ENCODE data around the gene PTPRCAP. TPM values are rescaled to one million over a fixed set of nuclear protein-coding genes. Genes with fewer than 3 reads are reported as not detected.

PTPRCAP gene
- total and polyA plus RNA-seq, 9 of the 15 experiments (the other 6 are each of a cell fraction or from before 2014, with no cell fraction given) = 0.22 to 2.0 (median 1.1) TPM; not detected in 4

DNA sequence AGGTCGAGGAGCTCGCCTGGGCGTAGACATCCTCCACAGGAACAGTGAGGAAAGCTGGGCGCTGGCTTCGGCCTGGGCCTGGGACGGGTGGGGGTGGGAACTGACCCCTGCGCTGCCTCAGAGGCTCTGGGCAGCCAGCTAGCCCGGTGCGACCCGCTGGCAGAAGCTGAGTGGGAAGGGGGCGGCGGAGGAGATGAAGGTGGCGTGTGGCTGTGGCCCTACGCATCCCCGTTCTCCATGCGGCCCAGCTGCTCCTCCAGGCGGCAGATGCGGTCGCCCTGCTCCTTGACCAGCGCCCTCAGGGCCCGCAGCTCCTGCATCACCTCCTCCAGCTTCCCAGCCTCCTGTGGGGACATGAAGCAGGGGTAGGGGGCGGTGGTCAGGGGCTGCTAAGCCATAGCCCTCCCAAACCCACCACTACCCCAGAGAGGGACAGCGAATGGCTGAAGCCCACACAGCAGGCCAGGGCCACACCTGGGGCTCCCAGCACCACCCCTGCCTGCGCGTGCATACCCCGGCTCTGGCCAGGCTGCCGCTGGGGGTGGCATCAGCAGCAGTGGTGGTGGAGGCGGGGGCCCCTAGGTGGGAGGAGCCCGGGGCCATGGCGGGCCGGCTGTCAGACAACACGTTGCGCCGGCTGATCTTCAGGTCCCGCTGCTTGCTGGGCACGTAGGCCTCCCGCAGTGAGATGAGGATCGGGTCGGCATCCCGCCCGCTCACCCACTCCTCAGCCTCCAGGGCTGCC, 848 bp upstream of the PTPRCAP start (continued):
- TF ChIP-seq ELF1 (tag; IDR thresholded peaks at IDR 0.05) (no peak), RFX5 (IDR thresholded peaks at IDR 0.05; ENCODE audit: low read depth, low read length) (no peak), CREM (IDR thresholded peaks at IDR 0.05; ENCODE audit: low read depth) (no peak), ZNF3 (CRISPR knock-in tag; IDR thresholded peaks at IDR 0.05) (no peak), TEAD1 (CRISPR knock-in tag; IDR thresholded peaks at IDR 0.05) (no peak), SMARCA5 (IDR thresholded peaks at IDR 0.05) (no peak), MCM7 (IDR thresholded peaks at IDR 0.05) (no peak), TRIM24 (IDR thresholded peaks at IDR 0.05) (no peak), C11orf30 (IDR thresholded peaks at IDR 0.05; ENCODE audit: low read depth) (no peak), POLR2B (IDR thresholded peaks at IDR 0.05; ENCODE audit: low read depth, partially characterized antibody) (peak; percentile 41), NR2C1 (IDR thresholded peaks at IDR 0.05) (no peak), NR2C1 (tag; IDR thresholded peaks at IDR 0.05) (no peak), CBX2 (IDR thresholded peaks at IDR 0.05; ENCODE audit: insufficient read depth, low read length, poor library complexity, severe bottlenecking) (no peak), CHD1 (IDR thresholded peaks at IDR 0.05; ENCODE audit: low read length) (no peak)
- TF ChIP-seq, protein P1, sequence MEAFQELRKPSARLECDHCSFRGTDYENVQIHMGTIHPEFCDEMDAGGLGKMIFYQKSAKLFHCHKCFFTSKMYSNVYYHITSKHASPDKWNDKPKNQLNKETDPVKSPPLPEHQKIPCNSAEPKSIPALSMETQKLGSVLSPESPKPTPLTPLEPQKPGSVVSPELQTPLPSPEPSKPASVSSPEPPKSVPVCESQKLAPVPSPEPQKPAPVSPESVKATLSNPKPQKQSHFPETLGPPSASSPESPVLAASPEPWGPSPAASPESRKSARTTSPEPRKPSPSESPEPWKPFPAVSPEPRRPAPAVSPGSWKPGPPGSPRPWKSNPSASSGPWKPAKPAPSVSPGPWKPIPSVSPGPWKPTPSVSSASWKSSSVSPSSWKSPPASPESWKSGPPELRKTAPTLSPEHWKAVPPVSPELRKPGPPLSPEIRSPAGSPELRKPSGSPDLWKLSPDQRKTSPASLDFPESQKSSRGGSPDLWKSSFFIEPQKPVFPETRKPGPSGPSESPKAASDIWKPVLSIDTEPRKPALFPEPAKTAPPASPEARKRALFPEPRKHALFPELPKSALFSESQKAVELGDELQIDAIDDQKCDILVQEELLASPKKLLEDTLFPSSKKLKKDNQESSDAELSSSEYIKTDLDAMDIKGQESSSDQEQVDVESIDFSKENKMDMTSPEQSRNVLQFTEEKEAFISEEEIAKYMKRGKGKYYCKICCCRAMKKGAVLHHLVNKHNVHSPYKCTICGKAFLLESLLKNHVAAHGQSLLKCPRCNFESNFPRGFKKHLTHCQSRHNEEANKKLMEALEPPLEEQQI (IDR thresholded peaks at IDR 0.05) = no peak
- TF ChIP-seq, protein P2, sequence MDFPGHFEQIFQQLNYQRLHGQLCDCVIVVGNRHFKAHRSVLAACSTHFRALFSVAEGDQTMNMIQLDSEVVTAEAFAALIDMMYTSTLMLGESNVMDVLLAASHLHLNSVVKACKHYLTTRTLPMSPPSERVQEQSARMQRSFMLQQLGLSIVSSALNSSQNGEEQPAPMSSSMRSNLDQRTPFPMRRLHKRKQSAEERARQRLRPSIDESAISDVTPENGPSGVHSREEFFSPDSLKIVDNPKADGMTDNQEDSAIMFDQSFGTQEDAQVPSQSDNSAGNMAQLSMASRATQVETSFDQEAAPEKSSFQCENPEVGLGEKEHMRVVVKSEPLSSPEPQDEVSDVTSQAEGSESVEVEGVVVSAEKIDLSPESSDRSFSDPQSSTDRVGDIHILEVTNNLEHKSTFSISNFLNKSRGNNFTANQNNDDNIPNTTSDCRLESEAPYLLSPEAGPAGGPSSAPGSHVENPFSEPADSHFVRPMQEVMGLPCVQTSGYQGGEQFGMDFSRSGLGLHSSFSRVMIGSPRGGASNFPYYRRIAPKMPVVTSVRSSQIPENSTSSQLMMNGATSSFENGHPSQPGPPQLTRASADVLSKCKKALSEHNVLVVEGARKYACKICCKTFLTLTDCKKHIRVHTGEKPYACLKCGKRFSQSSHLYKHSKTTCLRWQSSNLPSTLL (IDR thresholded peaks at IDR 0.05) = no peak
- TF ChIP-seq, protein P3, sequence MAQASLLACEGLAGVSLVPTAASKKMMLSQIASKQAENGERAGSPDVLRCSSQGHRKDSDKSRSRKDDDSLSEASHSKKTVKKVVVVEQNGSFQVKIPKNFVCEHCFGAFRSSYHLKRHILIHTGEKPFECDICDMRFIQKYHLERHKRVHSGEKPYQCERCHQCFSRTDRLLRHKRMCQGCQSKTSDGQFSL (CRISPR knock-in tag; IDR thresholded peaks at IDR 0.05) = 0 out of 2 replicates have a peak, but pooled peaks have one; percentile 18
- TF ChIP-seq, protein P3 (tag; IDR thresholded peaks at IDR 0.05) = no peak
- TF ChIP-seq, protein P4, sequence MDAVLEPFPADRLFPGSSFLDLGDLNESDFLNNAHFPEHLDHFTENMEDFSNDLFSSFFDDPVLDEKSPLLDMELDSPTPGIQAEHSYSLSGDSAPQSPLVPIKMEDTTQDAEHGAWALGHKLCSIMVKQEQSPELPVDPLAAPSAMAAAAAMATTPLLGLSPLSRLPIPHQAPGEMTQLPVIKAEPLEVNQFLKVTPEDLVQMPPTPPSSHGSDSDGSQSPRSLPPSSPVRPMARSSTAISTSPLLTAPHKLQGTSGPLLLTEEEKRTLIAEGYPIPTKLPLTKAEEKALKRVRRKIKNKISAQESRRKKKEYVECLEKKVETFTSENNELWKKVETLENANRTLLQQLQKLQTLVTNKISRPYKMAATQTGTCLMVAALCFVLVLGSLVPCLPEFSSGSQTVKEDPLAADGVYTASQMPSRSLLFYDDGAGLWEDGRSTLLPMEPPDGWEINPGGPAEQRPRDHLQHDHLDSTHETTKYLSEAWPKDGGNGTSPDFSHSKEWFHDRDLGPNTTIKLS (IDR thresholded peaks at IDR 0.05; ENCODE audit: borderline replicate concordance, low read depth) = no peak
- TF ChIP-seq, protein P5, sequence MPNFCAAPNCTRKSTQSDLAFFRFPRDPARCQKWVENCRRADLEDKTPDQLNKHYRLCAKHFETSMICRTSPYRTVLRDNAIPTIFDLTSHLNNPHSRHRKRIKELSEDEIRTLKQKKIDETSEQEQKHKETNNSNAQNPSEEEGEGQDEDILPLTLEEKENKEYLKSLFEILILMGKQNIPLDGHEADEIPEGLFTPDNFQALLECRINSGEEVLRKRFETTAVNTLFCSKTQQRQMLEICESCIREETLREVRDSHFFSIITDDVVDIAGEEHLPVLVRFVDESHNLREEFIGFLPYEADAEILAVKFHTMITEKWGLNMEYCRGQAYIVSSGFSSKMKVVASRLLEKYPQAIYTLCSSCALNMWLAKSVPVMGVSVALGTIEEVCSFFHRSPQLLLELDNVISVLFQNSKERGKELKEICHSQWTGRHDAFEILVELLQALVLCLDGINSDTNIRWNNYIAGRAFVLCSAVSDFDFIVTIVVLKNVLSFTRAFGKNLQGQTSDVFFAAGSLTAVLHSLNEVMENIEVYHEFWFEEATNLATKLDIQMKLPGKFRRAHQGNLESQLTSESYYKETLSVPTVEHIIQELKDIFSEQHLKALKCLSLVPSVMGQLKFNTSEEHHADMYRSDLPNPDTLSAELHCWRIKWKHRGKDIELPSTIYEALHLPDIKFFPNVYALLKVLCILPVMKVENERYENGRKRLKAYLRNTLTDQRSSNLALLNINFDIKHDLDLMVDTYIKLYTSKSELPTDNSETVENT (CRISPR knock-in tag; IDR thresholded peaks at IDR 0.05) = no peak
